SK-N-SH (cell line): ENCODE results near the gene XXYLT1. TPM values are rescaled to one million over a fixed set of nuclear protein-coding genes. Genes with fewer than 3 reads are reported as not detected.

ENCODE experiments used
- CTCF ChIA-PET: fragments of 300-600, 350-600 bp; formaldehyde crosslinking; extraction: SDS; loops from one replicate; lab custom pipeline; 2021; lab: Yijun Ruan, JAX
- POLR2A ChIA-PET: fragments of 350-600 bp; sonication (Branson Sonifier 250); formaldehyde crosslinking; extraction: SDS; loops from one replicate; lab custom pipeline; 2020; ENCODE audit warnings: antibody characterized with exemption, inconsistent platforms; lab: Yijun Ruan, JAX
- DNase-seq: peaks from one replicate; pipeline ENCODE4 v3.0.0; 2012
- H2AFZ ChIP-seq: fragments of 200-600 bp; sonication (generic); 2 replicates; pipeline ENCODE4 v1.8.1; 2016; ENCODE audit warnings: antibody characterized with exemption, mild to moderate bottlenecking, low read depth
- H3F3A ChIP-seq: fragments of 200-600 bp; sonication (generic); replicated peaks from 2 replicates; pipeline ENCODE3; 2016; ENCODE audit warnings: antibody characterized with exemption, mild to moderate bottlenecking; ENCODE audit not compliant: insufficient read depth
- H3K27ac ChIP-seq, 2 experiments: fragments of 200-500 bp in 1 of 2; fragments of 200-600 bp in 1 of 2; sonication (Bioruptor generic) in 1 of 2; sonication (generic), shearing (Covaris generic) in 1 of 2; 2 replicates each; pipeline versions ENCODE4 v1.5.1 to v1.6.1; 2014 to 2016; ENCODE audit warnings: low read depth in 2 of 2, inconsistent platforms in 1 of 2, low read length in 1 of 2, mild to moderate bottlenecking in 1 of 2, mixed read lengths in 1 of 2
- H3K27me3 ChIP-seq: fragments of 200-600 bp; sonication (generic), shearing (Covaris generic); 2 replicates; pipeline ENCODE4 v1.6.1; 2016; ENCODE audit warnings: mixed run types; ENCODE audit not compliant: insufficient read depth
- H3K36me3 ChIP-seq, 2 experiments: fragments of 200-500 bp in 1 of 2; fragments of 200-600 bp in 1 of 2; sonication (Bioruptor generic) in 1 of 2; sonication (generic) in 1 of 2; replicated peaks in 1 of 2; 2 replicates each; pipeline versions ENCODE3 to v1.5.1; 2014 to 2016; ENCODE audit warnings: low read length in 1 of 2, mild to moderate bottlenecking in 1 of 2; ENCODE audit not compliant: insufficient read depth in 2 of 2, control insufficient read depth in 1 of 2
- H3K4me1 ChIP-seq, 2 experiments: fragments of 200-500 bp in 1 of 2; fragments of 200-600 bp in 1 of 2; sonication (Bioruptor generic) in 1 of 2; sonication (generic), shearing (Covaris generic) in 1 of 2; 2 replicates each; pipeline versions ENCODE4 v1.5.1 to v1.6.1; 2014 to 2016; ENCODE audit warnings: low read depth in 1 of 2, low read length in 1 of 2, mixed run types in 1 of 2; ENCODE audit not compliant: insufficient read depth in 2 of 2, control insufficient read depth in 1 of 2
- H3K4me2 ChIP-seq: fragments of 200-600 bp; sonication (generic), shearing (Covaris generic); 2 replicates; pipeline ENCODE4 v1.6.1; 2017; ENCODE audit warnings: mixed run types
- H3K4me3 ChIP-seq, 2 experiments: fragments of 200-500 bp in 1 of 2; fragments of 200-600 bp in 1 of 2; sonication (Bioruptor generic) in 1 of 2; sonication (generic), shearing (Covaris generic) in 1 of 2; 2 replicates each; pipeline versions ENCODE4 v1.5.1 to v1.8.1; 2014 to 2016; ENCODE audit warnings: low read depth in 2 of 2, inconsistent platforms in 1 of 2, low read length in 1 of 2, mild to moderate bottlenecking in 1 of 2, mixed read lengths in 1 of 2, moderate library complexity in 1 of 2
- H3K79me2 ChIP-seq: fragments of 200-600 bp; sonication (generic); 2 replicates; pipeline ENCODE4 v1.8.1; 2017; ENCODE audit warnings: mild to moderate bottlenecking; ENCODE audit not compliant: insufficient read depth
- H3K9ac ChIP-seq: fragments of 200-600 bp; sonication (generic); 2 replicates; pipeline ENCODE4 v1.6.1; 2017; ENCODE audit warnings: mixed run types
- H3K9me2 ChIP-seq: fragments of 200-600 bp; sonication (generic); 2 replicates; pipeline ENCODE4 v1.6.1; 2017; ENCODE audit warnings: mixed run types
- H3K9me3 ChIP-seq: fragments of 200-600 bp; sonication (generic); 2 replicates; pipeline ENCODE4 v1.6.1; 2017; ENCODE audit warnings: mixed run types, mild to moderate bottlenecking, moderate library complexity
- H4K20me1 ChIP-seq: fragments of 200-600 bp; sonication (generic); 2 replicates; pipeline ENCODE4 v1.6.1; 2017; ENCODE audit warnings: mild to moderate bottlenecking, mixed run types; ENCODE audit not compliant: insufficient read depth
- EP300 ChIP-seq, 2 experiments: IDR thresholded peaks; 2 replicates each; pipeline versions ENCODE4 v1.4.0 to v1.6.1; 2012; ENCODE audit warnings: borderline replicate concordance in 1 of 2, low read depth in 1 of 2, low read length in 1 of 2
- FOSL2 ChIP-seq: IDR thresholded peaks from 2 replicates; pipeline ENCODE4 v1.4.0; 2012; ENCODE audit warnings: low read depth, mild to moderate bottlenecking, moderate library complexity, borderline replicate concordance
- MAX ChIP-seq: IDR thresholded peaks from 2 replicates; pipeline ENCODE4 v1.4.0; 2012; ENCODE audit warnings: low read depth
- NRF1 ChIP-seq: IDR thresholded peaks from 2 replicates; pipeline ENCODE4 v1.6.1; 2012; ENCODE audit warnings: low read depth, mild to moderate bottlenecking, low read length
- RAD21 ChIP-seq: IDR thresholded peaks from 2 replicates; pipeline ENCODE4 v1.6.1; 2012; ENCODE audit warnings: mild to moderate bottlenecking, low read length
- USF2 ChIP-seq: fragments of 150-350 bp; IDR thresholded peaks from 2 replicates; pipeline ENCODE4 v1.6.1; 2017; ENCODE audit warnings: antibody characterized with exemption, low read length, low read depth, borderline replicate concordance
- WGBS: methylation state at CpG from one replicate; pipeline ENCODE4 v1.1.6; 2017; ENCODE audit warnings: low lambda C conversion rate; 5-methylcytosine and 5-hydroxymethylcytosine counted together
- polyA plus RNA-seq, 3 experiments: library from polyadenylated mRNA; depleted of rRNA; stranded (reverse); fragments of >200 nt; gene quantifications; 2 replicates each; pipeline ENCODE4 v1.2.3, GENCODE V29; 2012

The XXYLT1 gene
- polyA plus RNA-seq, 1 of the 3 experiments (the other 2 are of a cell fraction), result 22.6 TPM

- Histone ChIP-seq H3K36me3 (no peaks in the 10 kb centered on the region), H3K9ac (no peak overlapping the region), H3F3A (no peaks in the 10 kb centered on the region), H3K79me2 (no peaks in the 10 kb centered on the region), H2AFZ (no peak overlapping the region), H3K27me3 (no peaks in the 10 kb centered on the region), H3K27ac (peak overlapping the region in 1 of 2 experiments; percentile 47; a peak in 2 of 4 replicates), H4K20me1 (no peaks in the 10 kb centered on the region), H3K4me1 (peaks cover 0 to 63% of the 10 kb centered on the region in 2 experiments; a peak in 2 of 4 replicates), H3K4me3 (no peak overlapping the region), H3K4me2 (no peak overlapping the region), H3K9me3 (no peaks in the 10 kb centered on the region), H3K9me2 (no peaks in the 10 kb centered on the region)
- POLR2A ChIA-PET, result no interaction called here
- CTCF ChIA-PET, result interaction anchor here (0.6 to 2.8 kb wide), 7 partner anchors 11 to 500 kb away, joined by 3 to 11 read pairs (median 4); partner anchors contain the start of gene TMEM44
- no peak for DNase-seq
- 87% methylated on average over 12 of the region's 12 CpGs for WGBS
- 0 out of 4 replicates have a peak, but pooled peaks of 1 of the 2 experiments have one; percentile 4 for TF ChIP-seq EP300 (IDR thresholded peaks at IDR 0.05; ENCODE audit: borderline replicate concordance in 1 of 2, low read depth in 1 of 2, low read length in 1 of 2)
- no peak for TF ChIP-seq USF2
- TF ChIP-seq RAD21, result 0 out of 2 replicates have a peak, but pooled peaks have one; percentile 5
These were observed 137.5 kb downstream of the XXYLT1 start for GRCh38 chr3:195133462-195133861.

- H3K9me2 ChIP-seq, result no peaks in the 10 kb centered on the region
- TF ChIP-seq EP300 (IDR thresholded peaks at IDR 0.05; ENCODE audit: borderline replicate concordance in 1 of 2, low read depth in 1 of 2, low read length in 1 of 2) (peak in 1 of 2 experiments; percentile 28; a peak in 1 of 4 replicates), NRF1 (no peak)
- H3K9ac ChIP-seq, result no peak overlapping the region
- H4K20me1 ChIP-seq, result no peaks in the 10 kb centered on the region
- no peaks in the 10 kb centered on the region for H3K79me2 ChIP-seq
- CTCF ChIA-PET, result interaction anchor here (1.1 to 2.8 kb wide), 5 partner anchors 10 to 450 kb away, joined by 3 to 11 read pairs (median 4); no protein-coding TSS in a partner anchor
- H2AFZ ChIP-seq, result no peak overlapping the region
- peaks cover 0 to 60% of the 10 kb centered on the region in 2 experiments; a peak in 2 of 4 replicates for H3K4me1 ChIP-seq
- POLR2A ChIA-PET, result no interaction called here
- H3K36me3 ChIP-seq, result no peaks in the 10 kb centered on the region
- peak overlapping the region in 1 of 2 experiments; percentile 53; a peak in 2 of 4 replicates for H3K27ac ChIP-seq
- H3F3A ChIP-seq, result no peaks in the 10 kb centered on the region
- H3K9me3 ChIP-seq, result no peaks in the 10 kb centered on the region
- DNase-seq, result no peak
- H3K4me2 ChIP-seq, result no peak overlapping the region
- 90% methylated on average over 4 of the region's 4 CpGs for WGBS
- H3K4me3 ChIP-seq, result no peak overlapping the region
- no peaks in the 10 kb centered on the region for H3K27me3 ChIP-seq
These were observed 137.9 kb downstream of the XXYLT1 start for GRCh38 chr3:195133013-195133412.

GRCh38 chr3:195131176-195131575, 139.8 kb downstream of the XXYLT1 start:
- Histone ChIP-seq H3K27ac (no peak overlapping the region), H3K9me2 (no peaks in the 10 kb centered on the region), H3K36me3 (no peaks in the 10 kb centered on the region), H3K27me3 (no peaks in the 10 kb centered on the region), H2AFZ (no peak overlapping the region), H3K4me3 (no peak overlapping the region), H3K79me2 (no peaks in the 10 kb centered on the region), H3K4me1 (peaks cover 0 to 47% of the 10 kb centered on the region in 2 experiments; a peak in 2 of 4 replicates), H3K9me3 (no peaks in the 10 kb centered on the region), H3F3A (no peaks in the 10 kb centered on the region)
- DNase-seq, result no peak
- 96% methylated on average over 4 of the region's 4 CpGs for WGBS
- CTCF ChIA-PET, result interaction anchor here (1.5 to 2.4 kb wide), 3 partner anchors 24 to 449 kb away, joined by 3 to 9 read pairs (median 6); no protein-coding TSS in a partner anchor
- TF ChIP-seq MAX, result no peak
- no peak for TF ChIP-seq FOSL2
- TF ChIP-seq RAD21, result no peak
- TF ChIP-seq, all 33 proteins: peak for 0
- no peaks in the 10 kb centered on the region for H4K20me1 ChIP-seq
- no peak overlapping the region for H3K4me2 ChIP-seq
- H3K9ac ChIP-seq, result no peak overlapping the region
- POLR2A ChIA-PET, result no interaction called here
